ENCODE measurements around the gene GALNT18. TPM values are rescaled to one million over a fixed set of nuclear protein-coding genes. Genes with fewer than 3 reads are reported as not detected.

The GALNT18 gene
- total and polyA plus RNA-seq, 2 experiments from 2014 or later = 4.3 to 10.8 TPM

GRCh38 chr11:11500744-11501487, 120.9 kb downstream of the GALNT18 start (continued):
- TF ChIP-seq ZNF462 (CRISPR knock-in tag; IDR thresholded peaks at IDR 0.05) (no peak), STAT1 (IDR thresholded peaks at IDR 0.05; ENCODE audit: unreplicated experiment) (no peak), JUNB (IDR thresholded peaks at IDR 0.05; ENCODE audit: unreplicated experiment) (no peak), NANOG (IDR thresholded peaks at IDR 0.05; ENCODE audit: borderline replicate concordance) (no peak)

- H3K4me2 ChIP-seq = no peak overlapping the region
- DNase-seq (ENCODE audit: low spot score) (no peak), ATAC-seq (no peak)
- no peaks in the 10 kb centered on the region for H3K36me3 ChIP-seq (ENCODE audit: insufficient read depth)
- H3F3A ChIP-seq (replicated peaks; ENCODE audit: low read depth) = no peaks in the 10 kb centered on the region
- H3K9me3 Mint-ChIP-seq = no peaks in the 10 kb centered on the region
- H3K4me3 ChIP-seq = no peak overlapping the region
- H3K9me2 ChIP-seq (ENCODE audit: insufficient read depth) = no peaks in the 10 kb centered on the region
- no peaks in the 10 kb centered on the region for H3K27me3 ChIP-seq (ENCODE audit: insufficient read depth)
- H3K4me1 ChIP-seq (ENCODE audit: insufficient read depth) = peaks cover 17% of the 10 kb centered on the region
- peaks cover 25% of the 10 kb centered on the region for H3K4me1 Mint-ChIP-seq
- no peaks in the 10 kb centered on the region for H4K20me1 ChIP-seq (replicated peaks; ENCODE audit: insufficient read depth)
- peaks cover 6% of the 10 kb centered on the region for H3K27me3 Mint-ChIP-seq (ENCODE audit: insufficient read depth, low read depth, poor library complexity)
- H2AFZ ChIP-seq = no peak overlapping the region
- no peak overlapping the region for H3K27ac ChIP-seq (ENCODE audit: low read depth)
- H3K4me3 Mint-ChIP-seq = no peak overlapping the region
- H3K27ac Mint-ChIP-seq = no peak overlapping the region
- H3K36me3 Mint-ChIP-seq (ENCODE audit: low read depth) = no peaks in the 10 kb centered on the region
- no peaks in the 10 kb centered on the region for H3K79me2 ChIP-seq (replicated peaks; ENCODE audit: insufficient read depth)
- no peak for TF ChIP-seq ETS1 (IDR thresholded peaks at IDR 0.05)
- no peak for TF ChIP-seq ZNF331 (CRISPR knock-in tag; IDR thresholded peaks at IDR 0.05; ENCODE audit: low read depth)
- no peak for TF ChIP-seq CTCF (conservative IDR thresholded peaks at IDR 0.05; ENCODE audit: low read depth in 2 of 2)
Observed at GRCh38 chr11:11499300-11499699, 122.5 kb downstream of the GALNT18 start.
